Forelimb muscle (tissue), 1 donor: ENCODE data around the gene MLLT6. TPM values are rescaled to one million over a fixed set of nuclear protein-coding genes. Genes with fewer than 3 reads are reported as not detected.
A peak's percentile ranks its signal among the peaks of the same experiment; 100 is the strongest.

ENCODE experiments used
- DNase-seq: peaks from one replicate; pipeline ENCODE4 v3.0.0-alpha.2; 2013; ENCODE audit warnings: low read depth
- polyA plus RNA-seq: library from polyadenylated mRNA; unstranded; fragments of 120-200 nt; gene quantifications from one replicate; pipeline ENCODE4 v1.2.1, GENCODE V29; 2013; ENCODE audit not compliant: insufficient read length

MLLT6 gene
- 74.0 TPM for polyA plus RNA-seq

GRCh38 chr17:38704606-38705522, at the start of gene MLLT6:
MLLT6 (plus strand) TSS chr17:38705273; CDS start chr17:38705633, 360 bp downstream.
- DNase-seq: peak; percentile 59

DNA sequence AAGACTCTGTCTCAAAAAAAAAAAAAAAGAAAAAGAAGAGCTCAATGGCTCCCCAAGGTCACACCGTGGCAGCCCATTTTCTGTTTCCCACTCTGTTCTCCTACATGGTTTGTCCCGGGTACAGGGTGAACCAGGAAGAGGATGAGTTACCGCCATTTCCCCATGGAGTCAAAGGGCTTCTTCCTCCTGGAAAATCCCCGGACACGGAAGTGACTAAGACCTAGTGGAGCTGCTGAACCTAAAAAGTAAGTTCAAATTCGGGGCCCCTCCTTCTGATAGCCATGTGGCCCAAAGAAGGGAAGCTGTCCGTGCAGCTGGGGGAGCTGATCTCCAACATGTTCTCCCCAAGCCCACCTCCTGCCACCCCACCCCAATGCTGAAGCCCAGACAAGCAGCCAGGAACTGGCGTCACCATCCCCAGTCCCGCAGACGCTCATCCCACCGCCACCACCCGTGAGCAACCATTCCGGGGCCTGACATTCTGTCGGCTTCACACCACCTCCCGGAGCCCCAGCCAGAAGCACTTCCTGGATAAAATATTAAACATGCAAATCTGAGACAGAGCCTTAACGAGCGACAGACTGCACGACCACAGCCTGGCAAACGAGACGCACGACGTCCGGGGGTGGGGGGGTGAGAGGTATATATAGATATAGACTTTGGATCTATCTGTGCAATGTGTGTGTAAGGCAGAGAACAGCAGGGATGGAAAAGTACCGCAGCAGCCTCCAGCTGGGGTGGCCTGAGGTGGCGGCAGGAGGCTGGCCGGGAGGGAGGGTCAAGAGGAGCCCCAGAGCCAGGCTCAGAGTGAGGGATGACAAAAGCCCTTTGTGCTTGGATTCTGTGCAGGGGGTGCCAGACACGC, 47.9 kb upstream of the MLLT6 start:
- DNase-seq: no peak

GRCh38 chr17:38657824-38658740, 47.0 kb upstream of the MLLT6 start:
- no peak for DNase-seq

DNA sequence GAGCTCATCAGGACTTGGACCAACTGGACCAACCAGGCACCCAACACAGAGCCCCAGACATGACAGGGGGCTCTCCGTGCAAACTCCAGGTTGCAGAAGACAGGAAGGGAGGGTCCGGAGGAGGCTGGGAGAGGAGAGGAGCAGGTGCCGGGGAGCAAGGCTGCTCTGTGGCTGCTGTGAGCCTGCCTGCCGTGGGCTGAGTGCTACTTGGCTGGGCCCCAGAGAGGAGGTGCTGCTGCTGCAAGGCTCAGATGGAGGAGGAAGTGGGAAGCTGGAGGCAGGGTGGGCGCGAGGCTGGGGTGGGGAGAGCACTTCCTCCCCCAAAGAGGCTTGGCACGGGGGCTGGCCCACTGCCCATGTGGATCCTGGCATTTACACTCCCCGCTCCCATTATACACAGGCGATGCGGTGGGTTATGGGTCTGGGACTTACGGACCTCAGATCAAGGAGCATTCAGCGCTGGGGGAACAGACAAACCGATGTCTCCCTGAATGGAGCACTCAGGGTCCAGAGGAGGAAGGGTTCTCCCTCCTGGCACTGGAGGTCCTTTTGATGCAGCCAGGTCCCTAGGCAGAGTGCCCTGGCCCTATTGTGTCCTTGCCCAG, 46.2 kb upstream of the MLLT6 start:
- no peak for DNase-seq

DNA sequence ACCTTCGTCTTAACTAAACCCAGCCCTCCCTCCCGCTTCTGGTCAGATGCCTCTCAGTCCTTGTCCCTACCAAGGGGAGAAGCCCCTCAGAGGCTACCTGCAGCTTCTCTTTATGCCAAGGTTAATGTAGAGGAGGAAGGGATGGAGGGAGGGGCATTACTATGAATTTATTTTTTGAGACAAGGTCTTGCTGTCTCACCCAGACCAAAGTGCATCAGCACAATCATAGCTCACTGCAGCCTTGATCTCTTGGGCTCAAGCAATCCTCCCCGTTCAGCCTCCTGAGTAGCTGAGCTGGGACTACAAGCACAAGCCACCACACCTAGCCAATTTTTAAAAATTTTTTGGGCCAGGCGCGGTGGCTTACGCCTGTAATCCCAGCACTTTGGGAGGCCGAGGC, 45.7 kb upstream of the MLLT6 start:
- DNase-seq: no peak

DNA sequence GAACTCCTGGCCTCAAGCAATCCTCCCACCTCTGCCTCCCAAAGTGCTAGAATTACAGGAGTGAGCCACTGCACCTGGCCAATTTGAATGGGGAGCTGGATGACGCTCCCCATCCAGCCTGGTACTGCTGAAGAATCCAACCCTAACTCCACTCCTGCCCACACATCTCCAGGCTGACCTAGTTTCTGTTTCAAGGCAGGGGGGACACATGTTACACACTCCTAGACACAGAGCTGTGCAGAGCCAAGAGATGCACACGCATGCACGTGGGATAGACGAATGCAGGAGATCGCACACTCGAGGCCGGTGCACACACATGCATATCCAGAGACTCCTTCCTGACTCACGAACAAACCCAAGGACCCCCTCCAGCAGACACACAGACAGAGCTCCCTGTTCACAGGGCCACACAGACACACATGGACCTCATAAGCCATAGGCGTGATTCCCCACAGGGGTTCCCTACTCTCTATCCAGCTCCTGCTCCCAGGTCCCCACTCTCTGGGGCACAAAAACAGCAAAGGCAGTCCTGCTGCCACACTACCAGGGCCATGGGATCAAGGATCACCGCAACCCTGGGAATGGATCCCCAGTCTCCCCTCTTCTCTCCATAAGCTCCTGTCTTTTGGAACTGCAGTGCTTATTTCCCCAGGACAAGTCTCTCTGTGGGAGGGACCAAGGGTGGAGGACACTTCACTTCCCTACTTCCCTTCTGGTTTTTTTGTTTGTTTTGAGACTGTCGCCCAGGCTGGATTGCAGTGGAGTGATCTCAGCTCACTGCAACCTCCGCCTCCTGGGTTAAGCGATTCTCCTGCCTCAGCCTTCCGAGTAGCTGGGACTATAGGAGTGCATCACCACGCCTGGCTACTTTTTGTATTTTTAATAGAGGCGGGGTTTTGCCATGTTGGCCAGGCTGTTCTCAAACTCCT, 44.7 kb upstream of the MLLT6 start:
- no peak for DNase-seq

GRCh38 chr17:38663125-38663751, 41.8 kb upstream of the MLLT6 start:
- DNase-seq: no peak

GRCh38 chr17:38663964-38664644, 41.0 kb upstream of the MLLT6 start:
- no peak for DNase-seq

- no peak for DNase-seq
These were observed 37.8 kb upstream of the MLLT6 start for GRCh38 chr17:38667099-38667786.

DNA sequence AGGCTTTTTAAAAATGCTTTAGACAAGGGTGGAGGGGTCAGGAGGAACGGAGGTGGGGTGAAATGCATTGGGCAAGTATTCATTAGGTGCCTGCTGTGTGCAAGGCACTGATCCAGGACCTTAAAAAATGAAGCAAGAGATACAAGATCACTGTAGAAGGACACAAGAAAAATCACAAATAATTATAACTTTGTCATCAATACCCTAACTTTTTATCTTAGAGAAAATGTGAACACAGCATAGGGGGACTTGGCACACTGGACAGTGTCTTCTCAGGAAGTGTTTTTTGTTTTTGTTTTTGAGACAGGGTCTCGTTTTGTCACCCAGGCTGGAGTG, 37.3 kb upstream of the MLLT6 start:
- no peak for DNase-seq

DNA sequence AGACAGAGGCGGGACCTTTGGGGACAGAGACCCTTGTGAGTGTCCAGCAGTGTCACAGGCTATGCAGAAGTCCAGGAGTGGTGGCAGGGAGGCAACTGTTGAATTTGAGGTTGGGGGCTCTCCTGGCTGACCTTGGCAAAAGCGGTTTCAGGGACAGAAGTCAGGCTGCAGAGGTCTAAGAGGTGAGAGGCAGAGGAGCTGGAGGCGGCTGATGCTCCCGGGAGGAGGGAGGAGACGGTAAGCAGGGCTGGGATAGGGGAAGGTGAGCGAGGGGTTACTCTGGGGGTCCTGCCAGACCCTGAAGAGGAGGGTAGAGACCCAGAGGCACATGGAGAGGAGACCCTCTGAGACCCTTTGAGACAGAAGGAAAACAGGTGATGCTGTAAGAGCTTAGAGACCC, 35.6 kb upstream of the MLLT6 start:
- DNase-seq: no peak

DNA sequence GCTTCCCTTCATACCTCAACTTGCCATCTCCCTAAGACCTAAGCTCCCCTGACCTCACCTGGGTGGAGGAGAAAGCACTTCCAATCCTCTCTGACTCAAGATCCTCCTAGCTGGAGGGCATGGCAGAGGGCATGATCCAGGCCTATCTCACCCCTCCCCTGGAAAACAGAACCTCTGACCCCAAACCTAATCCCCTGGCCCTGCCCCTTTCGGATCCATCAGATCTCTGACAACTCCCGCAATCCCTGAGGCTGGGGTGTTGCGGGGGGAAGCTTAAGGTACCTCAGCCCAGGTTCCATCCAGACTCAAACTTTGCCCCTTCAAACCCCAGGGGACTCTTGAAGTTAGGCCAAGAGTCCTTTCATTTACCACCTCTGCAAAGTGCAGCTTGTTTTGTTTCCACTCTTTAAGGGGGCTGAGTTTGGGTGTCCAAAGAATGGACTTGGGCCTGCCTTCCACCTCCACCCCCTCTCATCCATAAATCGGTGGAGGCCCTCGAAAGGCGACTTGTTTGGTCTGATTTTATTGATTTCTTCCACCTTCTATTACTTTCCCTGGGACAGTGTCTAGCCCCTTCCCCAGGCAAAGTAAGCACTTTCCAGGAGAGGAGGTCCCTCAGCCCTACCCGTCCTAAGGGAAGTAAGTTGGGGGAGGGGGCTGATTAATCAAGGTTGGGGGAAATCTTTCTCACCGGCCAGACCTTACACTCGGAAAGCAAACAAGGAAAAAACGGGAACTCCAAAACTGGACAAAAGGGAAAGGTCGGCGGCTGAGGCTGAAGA, 32.9 kb upstream of the MLLT6 start:
- DNase-seq: no peak

DNA sequence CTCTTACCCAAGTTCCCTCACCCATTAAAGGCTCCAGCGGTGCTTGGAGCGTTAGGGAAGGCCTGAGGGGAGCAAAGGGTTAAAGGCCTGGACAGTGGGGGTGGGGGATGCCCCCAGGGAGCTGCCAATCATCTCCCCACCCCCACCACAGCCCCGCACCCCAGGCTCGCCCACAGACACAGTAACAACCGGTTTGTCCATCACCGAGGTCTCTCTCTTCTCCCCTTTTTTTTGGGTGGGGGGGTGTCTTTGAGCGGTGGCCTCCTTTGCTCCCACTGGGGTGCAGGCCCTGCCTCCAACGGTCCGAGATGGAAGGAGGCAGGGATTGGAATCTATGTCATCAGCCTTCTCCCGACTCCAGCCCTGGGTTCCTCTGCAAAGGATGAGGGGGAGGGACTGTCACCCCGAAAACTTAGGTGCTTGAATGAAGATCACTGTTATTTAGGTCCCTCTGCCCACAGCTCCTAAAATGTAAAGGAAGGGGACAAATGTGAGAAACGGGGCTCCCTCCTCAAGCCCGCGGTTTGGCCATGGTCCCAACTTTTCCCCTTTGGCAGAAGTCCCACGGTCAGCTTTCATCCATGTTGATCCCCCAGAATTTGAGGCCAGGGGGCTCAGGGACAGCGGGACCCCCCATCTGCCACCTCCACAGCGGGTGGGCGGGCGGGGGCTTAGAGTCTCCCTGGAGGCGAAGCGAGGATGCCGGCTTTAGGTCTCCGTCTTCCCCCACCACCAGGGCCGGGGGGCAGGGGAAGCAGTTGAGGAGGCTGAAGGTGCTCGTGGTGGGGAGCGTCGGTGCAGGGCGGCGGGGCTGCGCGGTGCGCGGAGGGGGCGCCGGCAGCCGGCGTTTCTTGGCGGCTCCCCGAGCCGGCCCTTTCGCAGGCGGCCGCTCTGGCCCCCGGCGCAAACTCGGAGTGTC, 32.0 kb upstream of the MLLT6 start:
- no peak for DNase-seq

- no peak for DNase-seq
These were observed 31.4 kb upstream of the MLLT6 start for GRCh38 chr17:38673707-38674013.

GRCh38 chr17:38674014-38674748, 30.9 kb upstream of the MLLT6 start:
- DNase-seq: no peak
